Activated naive CD4-positive, alpha-beta T cell treated with anti-CD3 and anti-CD28 coated beads, Interleukin-2, amount 50 U/mL, for 24 hours (primary cell): ENCODE results near the gene HMGN5.

Experiments used
- H3K27ac Mint-ChIP-seq: one replicate; pipeline ENCODE4 v1.8.0; 2021; ENCODE audit warnings: mild to moderate bottlenecking, mixed read lengths
- H3K27me3 Mint-ChIP-seq: one replicate; pipeline ENCODE4 v1.8.0; 2021; ENCODE audit warnings: mixed read lengths
- H3K36me3 Mint-ChIP-seq: one replicate; pipeline ENCODE4 v1.8.0; 2021; ENCODE audit warnings: mixed read lengths
- H3K4me1 Mint-ChIP-seq: one replicate; pipeline ENCODE4 v1.8.0; 2021; ENCODE audit warnings: mixed read lengths
- H3K4me3 Mint-ChIP-seq: one replicate; pipeline ENCODE4 v1.8.0; 2021; ENCODE audit warnings: mild to moderate bottlenecking, mixed read lengths
- H3K9me3 Mint-ChIP-seq: one replicate; pipeline ENCODE4 v1.8.0; 2021; ENCODE audit warnings: mixed read lengths

HMGN5 gene

DNA sequence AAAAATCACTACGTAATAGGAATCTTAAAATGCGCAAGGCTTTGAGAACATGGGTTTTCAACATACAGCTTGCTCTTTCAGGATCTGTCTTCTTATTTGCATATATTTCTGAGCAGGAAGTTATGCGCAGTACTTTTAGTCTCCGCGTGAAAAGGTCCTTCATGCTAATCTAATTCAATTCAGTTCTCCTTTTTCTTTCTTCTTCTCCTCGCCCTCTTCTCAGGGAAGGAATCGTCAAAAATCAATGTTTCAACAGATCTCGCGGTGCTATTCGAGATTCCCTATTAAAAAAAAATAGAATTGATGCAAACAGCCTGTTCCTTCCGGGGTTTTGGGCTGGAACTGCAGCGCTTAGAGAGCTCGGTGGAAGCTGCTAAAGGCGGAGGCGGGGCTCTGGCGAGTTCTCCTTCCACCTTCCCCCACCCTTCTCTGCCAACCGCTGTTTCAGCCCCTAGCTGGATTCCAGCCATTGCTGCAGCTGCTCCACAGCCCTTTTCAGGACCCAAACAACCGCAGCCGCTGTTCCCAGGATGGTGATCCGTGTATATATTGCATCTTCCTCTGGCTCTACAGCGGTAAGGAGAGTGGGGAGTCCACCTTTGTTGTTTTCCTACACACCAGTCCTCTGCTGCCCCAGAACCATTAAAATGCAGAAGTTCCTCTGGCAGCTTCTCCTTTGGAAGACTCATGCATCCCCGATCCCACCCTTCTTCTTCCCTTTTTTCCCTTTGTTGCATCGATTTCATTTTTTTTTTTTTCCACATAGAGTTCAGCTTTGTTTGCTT, at the start of gene HMGN5, which contains the start of gene SH3BGRL:
HMGN5 (minus strand) TSS at position 243 of the 785 bp plus-strand sequence. CDS start 80,364 bp downstream, outside the sequence.
SH3BGRL (plus strand) TSS at position 432 of the 785 bp plus-strand sequence; CDS start at position 531, 99 bp downstream.
- peak within 1 kb of the TSS; percentile 94 for H3K4me3 Mint-ChIP-seq
- peaks cover 58% of the 10 kb centered on the region for H3K4me1 Mint-ChIP-seq
- no peaks in the 10 kb centered on the region for H3K27me3 Mint-ChIP-seq
- H3K27ac Mint-ChIP-seq, result peak within 1 kb of the TSS; percentile 96
- H3K9me3 Mint-ChIP-seq, result no peaks in the 10 kb centered on the region
- H3K36me3 Mint-ChIP-seq, result peaks cover 4% of the 10 kb centered on the region

DNA sequence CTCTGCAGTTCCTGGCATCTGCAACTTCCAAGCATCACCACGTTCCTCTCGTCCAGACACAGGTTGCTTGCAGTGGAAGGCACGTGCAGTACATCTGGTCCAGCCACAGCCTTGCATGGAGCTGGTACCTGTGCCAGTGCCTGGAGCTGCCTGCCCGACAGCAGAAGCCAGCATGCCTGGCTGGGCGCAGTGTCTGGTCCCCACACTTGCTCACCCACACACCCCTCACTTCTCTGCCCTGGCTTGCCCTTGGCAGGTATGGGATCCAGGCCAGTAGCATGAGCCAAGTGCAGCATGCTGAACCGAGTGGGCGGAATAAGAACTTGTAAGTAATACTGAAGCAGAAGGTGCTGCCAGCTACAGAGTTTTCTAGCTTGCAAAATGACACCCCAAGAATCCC, 40.0 kb upstream of the HMGN5 start:
- no peak overlapping the region for H3K4me3 Mint-ChIP-seq
- H3K27ac Mint-ChIP-seq, result no peak overlapping the region
- H3K27me3 Mint-ChIP-seq, result no peaks in the 10 kb centered on the region
- H3K9me3 Mint-ChIP-seq, result peaks cover 4% of the 10 kb centered on the region
- H3K36me3 Mint-ChIP-seq, result peaks cover 25% of the 10 kb centered on the region
- H3K4me1 Mint-ChIP-seq, result peaks cover 22% of the 10 kb centered on the region

GRCh38 chrX:81240701-81241331, 39.1 kb upstream of the HMGN5 start:
- Mint-ChIP-seq H3K4me3 (no peak overlapping the region), H3K9me3 (peaks cover 4% of the 10 kb centered on the region), H3K27ac (no peak overlapping the region), H3K36me3 (peaks cover 29% of the 10 kb centered on the region), H3K27me3 (no peaks in the 10 kb centered on the region), H3K4me1 (peaks cover 16% of the 10 kb centered on the region)

- H3K36me3 Mint-ChIP-seq, result peaks cover 42% of the 10 kb centered on the region
- H3K27me3 Mint-ChIP-seq, result no peaks in the 10 kb centered on the region
- peaks cover 4% of the 10 kb centered on the region for H3K9me3 Mint-ChIP-seq
- H3K27ac Mint-ChIP-seq, result no peak overlapping the region
- H3K4me1 Mint-ChIP-seq, result peaks cover 13% of the 10 kb centered on the region
- H3K4me3 Mint-ChIP-seq, result no peak overlapping the region
These were observed 36.5 kb upstream of the HMGN5 start for GRCh38 chrX:81238166-81238565.

- H3K4me1 Mint-ChIP-seq, result peaks cover 8% of the 10 kb centered on the region
- H3K9me3 Mint-ChIP-seq, result peaks cover 4% of the 10 kb centered on the region
- no peak overlapping the region for H3K4me3 Mint-ChIP-seq
- peaks cover 41% of the 10 kb centered on the region for H3K36me3 Mint-ChIP-seq
- no peak overlapping the region for H3K27ac Mint-ChIP-seq
- H3K27me3 Mint-ChIP-seq, result no peaks in the 10 kb centered on the region
These were observed 35.8 kb upstream of the HMGN5 start for GRCh38 chrX:81237516-81237915.

DNA sequence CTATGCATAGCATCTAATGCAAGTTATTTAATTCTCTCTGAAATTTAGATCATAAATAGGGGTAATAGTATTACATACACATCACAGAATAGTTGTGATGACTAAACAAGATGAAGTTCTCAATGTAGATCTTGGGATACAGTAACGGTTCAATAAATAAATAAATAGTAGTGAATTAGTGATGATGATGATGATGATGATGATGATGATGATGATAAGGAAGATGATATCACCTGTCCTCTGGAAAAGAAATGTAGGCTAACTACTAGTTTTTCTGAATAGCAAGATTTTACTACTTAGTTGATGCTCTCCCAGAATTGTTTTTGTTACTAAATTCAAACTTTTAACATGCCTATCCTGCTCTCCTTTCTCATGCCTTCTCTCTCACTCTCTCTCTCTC, 30.5 kb upstream of the HMGN5 start:
- Mint-ChIP-seq H3K27ac (no peak overlapping the region), H3K4me1 (peaks cover 37% of the 10 kb centered on the region), H3K36me3 (peaks cover 23% of the 10 kb centered on the region), H3K9me3 (no peaks in the 10 kb centered on the region), H3K27me3 (no peaks in the 10 kb centered on the region), H3K4me3 (no peak overlapping the region)

- Mint-ChIP-seq H3K27ac (no peak overlapping the region), H3K27me3 (no peaks in the 10 kb centered on the region), H3K9me3 (no peaks in the 10 kb centered on the region), H3K4me1 (peaks cover 37% of the 10 kb centered on the region), H3K36me3 (peaks cover 15% of the 10 kb centered on the region), H3K4me3 (no peak overlapping the region)
These were observed 29.8 kb upstream of the HMGN5 start for GRCh38 chrX:81231476-81231875.

DNA sequence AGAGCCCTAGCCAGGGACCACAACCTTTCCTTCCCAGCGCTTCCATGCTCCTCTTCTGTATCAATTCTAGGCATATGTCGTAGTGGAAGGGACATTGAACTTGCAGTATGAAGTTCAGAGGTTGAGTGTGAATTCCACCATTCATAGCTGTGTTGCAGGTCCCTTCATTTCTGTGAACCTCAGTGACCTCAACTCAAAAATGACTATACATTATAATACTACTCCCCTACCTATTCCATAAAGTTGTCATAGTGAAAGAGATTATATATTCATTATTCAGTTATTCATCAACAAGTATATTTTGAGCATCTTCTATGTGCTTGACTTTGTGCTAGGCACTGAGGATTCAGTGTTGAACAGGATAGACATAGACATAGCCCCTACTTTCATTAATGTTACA, 28.2 kb upstream of the HMGN5 start:
- Mint-ChIP-seq H3K27me3 (no peaks in the 10 kb centered on the region), H3K4me1 (peaks cover 42% of the 10 kb centered on the region), H3K36me3 (peaks cover 9% of the 10 kb centered on the region), H3K9me3 (no peaks in the 10 kb centered on the region), H3K4me3 (no peak overlapping the region), H3K27ac (no peak overlapping the region)

GRCh38 chrX:81229229-81229628, 27.5 kb upstream of the HMGN5 start:
- Mint-ChIP-seq H3K4me1 (peaks cover 38% of the 10 kb centered on the region), H3K9me3 (no peaks in the 10 kb centered on the region), H3K36me3 (peaks cover 6% of the 10 kb centered on the region), H3K27ac (no peak overlapping the region), H3K4me3 (no peak overlapping the region), H3K27me3 (no peaks in the 10 kb centered on the region)

DNA sequence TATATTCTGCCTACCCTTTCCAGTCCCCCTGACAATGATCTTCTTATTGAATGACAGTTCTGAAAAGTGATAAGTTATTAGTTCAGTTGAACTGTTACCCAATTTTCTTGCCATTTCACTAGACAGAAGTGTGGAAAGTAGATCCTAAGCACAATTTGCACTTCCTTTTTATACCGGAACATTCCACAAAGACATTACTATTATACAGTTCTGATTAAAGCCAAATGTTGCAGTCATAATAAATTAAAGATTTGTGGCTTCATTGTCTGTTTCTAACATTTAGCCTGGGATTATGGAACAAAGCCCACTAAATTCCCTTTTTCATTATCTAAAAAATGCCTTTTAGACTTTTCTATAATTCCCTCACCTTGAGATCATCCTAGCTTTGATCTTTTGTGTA, 14.0 kb upstream of the HMGN5 start:
- Mint-ChIP-seq H3K9me3 (no peaks in the 10 kb centered on the region), H3K36me3 (peaks cover 7% of the 10 kb centered on the region), H3K4me3 (no peak overlapping the region), H3K27ac (no peak overlapping the region), H3K4me1 (peaks cover 58% of the 10 kb centered on the region), H3K27me3 (no peaks in the 10 kb centered on the region)

DNA sequence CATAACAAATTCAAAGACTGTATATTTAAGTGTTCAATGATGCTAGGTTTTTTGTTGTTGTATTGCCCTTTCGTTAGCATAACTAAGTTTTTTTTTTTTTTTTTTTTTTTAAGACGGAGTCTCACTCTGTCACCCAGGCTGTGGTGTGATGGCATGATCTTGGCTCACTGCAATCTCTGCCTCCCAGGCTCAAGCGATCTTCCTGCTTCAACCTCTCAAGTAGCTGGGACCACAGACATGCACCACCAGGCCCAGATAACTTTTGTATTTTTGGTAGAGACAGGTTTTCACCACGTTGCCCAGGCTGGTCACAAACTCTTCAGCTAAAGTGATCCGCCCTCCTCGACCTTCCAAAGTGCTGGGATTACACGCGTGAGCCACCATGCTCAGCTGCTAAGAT, 7.2 kb upstream of the HMGN5 start:
- no peak overlapping the region for H3K27ac Mint-ChIP-seq
- H3K4me3 Mint-ChIP-seq, result no peak overlapping the region
- peaks cover 47% of the 10 kb centered on the region for H3K4me1 Mint-ChIP-seq
- no peaks in the 10 kb centered on the region for H3K9me3 Mint-ChIP-seq
- H3K36me3 Mint-ChIP-seq, result peaks cover 10% of the 10 kb centered on the region
- no peaks in the 10 kb centered on the region for H3K27me3 Mint-ChIP-seq

GRCh38 chrX:81206476-81206875, 4.8 kb upstream of the HMGN5 start:
- no peaks in the 10 kb centered on the region for H3K9me3 Mint-ChIP-seq
- peak overlapping the region; percentile 59 for H3K27ac Mint-ChIP-seq
- no peak overlapping the region for H3K4me3 Mint-ChIP-seq
- H3K4me1 Mint-ChIP-seq, result peaks cover 57% of the 10 kb centered on the region
- H3K27me3 Mint-ChIP-seq, result no peaks in the 10 kb centered on the region
- H3K36me3 Mint-ChIP-seq, result peaks cover 7% of the 10 kb centered on the region

GRCh38 chrX:81205551-81205950, 3.8 kb upstream of the HMGN5 start:
- Mint-ChIP-seq H3K4me1 (peaks cover 58% of the 10 kb centered on the region), H3K27ac (no peak overlapping the region), H3K4me3 (no peak overlapping the region), H3K27me3 (no peaks in the 10 kb centered on the region), H3K9me3 (no peaks in the 10 kb centered on the region), H3K36me3 (peaks cover 7% of the 10 kb centered on the region)

GRCh38 chrX:81202943-81203342, 1.2 kb upstream of the HMGN5 start:
- Mint-ChIP-seq H3K4me1 (peaks cover 63% of the 10 kb centered on the region), H3K4me3 (peak overlapping the region; percentile 94), H3K9me3 (no peaks in the 10 kb centered on the region), H3K36me3 (peaks cover 7% of the 10 kb centered on the region), H3K27me3 (no peaks in the 10 kb centered on the region), H3K27ac (peak overlapping the region; percentile 96)

DNA sequence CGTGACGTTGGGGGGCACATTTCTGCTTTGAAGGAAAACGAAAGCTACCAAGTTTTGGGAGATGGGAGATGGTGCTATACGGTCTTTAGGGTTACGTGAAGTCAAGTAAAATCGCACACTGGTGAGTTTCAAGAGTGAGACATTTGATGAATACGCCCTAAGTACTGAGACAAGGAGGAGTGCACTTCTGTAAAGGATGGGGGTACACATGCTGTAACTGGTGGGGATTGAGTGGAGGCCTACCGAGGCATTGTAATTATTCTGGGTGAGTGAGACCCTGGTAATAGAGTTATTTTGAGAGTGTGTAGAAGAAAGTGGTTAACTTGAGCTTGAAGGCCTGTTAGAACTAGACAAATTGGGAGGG, 725 bp upstream of the HMGN5 start:
- Mint-ChIP-seq H3K9me3 (no peaks in the 10 kb centered on the region), H3K27ac (peak overlapping the region; percentile 96), H3K4me1 (peaks cover 60% of the 10 kb centered on the region), H3K4me3 (peak overlapping the region; percentile 94), H3K36me3 (peaks cover 4% of the 10 kb centered on the region), H3K27me3 (no peaks in the 10 kb centered on the region)

- peaks cover 50% of the 10 kb centered on the region for H3K4me1 Mint-ChIP-seq
- peaks cover 4% of the 10 kb centered on the region for H3K36me3 Mint-ChIP-seq
- H3K9me3 Mint-ChIP-seq, result no peaks in the 10 kb centered on the region
- peak overlapping the region; percentile 94 for H3K4me3 Mint-ChIP-seq
- no peaks in the 10 kb centered on the region for H3K27me3 Mint-ChIP-seq
- H3K27ac Mint-ChIP-seq, result peak overlapping the region; percentile 96
These were observed 642 bp downstream of the HMGN5 start for GRCh38 chrX:81201071-81201470.
